SK-N-SH treated with all-trans-retinoic acid at 6 μM for 48 hours (cell line): ENCODE measurements around the gene UFL1.

ENCODE experiments used
- ATAC-seq: fragments of 200-7000 bp; cut with Tn5 transposase; 3 replicates; pipeline ENCODE4 v1.9.1; 2020; ENCODE audit warnings: mild to moderate bottlenecking, moderate library complexity
- ARNTL ChIP-seq: fragments of 450-650 bp; formaldehyde crosslinking; IDR thresholded peaks from 2 replicates; pipeline ENCODE4 v1.5.0; 2020; ENCODE audit warnings: low read depth, mild to moderate bottlenecking, moderate library complexity, borderline replicate concordance
- BACH2 ChIP-seq: fragments of 250-450 bp; sonication (Bioruptor Pico); IDR thresholded peaks from 2 replicates; pipeline ENCODE4 v1.9.0; 2021; ENCODE audit warnings: mild to moderate bottlenecking, borderline replicate concordance
- CREB5 ChIP-seq: fragments of 250-450 bp; sonication (Bioruptor Pico); IDR thresholded peaks from 2 replicates; pipeline ENCODE4 v1.5.1; 2020; ENCODE audit warnings: low read depth, mild to moderate bottlenecking, moderate library complexity
- CSRNP3 ChIP-seq: fragments of 250-450 bp; sonication (Bioruptor Pico); IDR thresholded peaks from 2 replicates; pipeline ENCODE4 v1.5.1; 2021; ENCODE audit warnings: mild to moderate bottlenecking, moderate library complexity
- ESRRG ChIP-seq: fragments of 250-450 bp; sonication (Bioruptor Pico); IDR thresholded peaks from 2 replicates; pipeline ENCODE4 v1.6.1; 2021; ENCODE audit warnings: mild to moderate bottlenecking
- GLIS3 ChIP-seq: fragments of 250-450 bp; sonication (Bioruptor Pico); IDR thresholded peaks from 2 replicates; pipeline ENCODE4 v1.5.0; 2020; ENCODE audit warnings: mild to moderate bottlenecking, moderate library complexity
- ISL1 ChIP-seq: fragments of 250-450 bp; sonication (Bioruptor Pico); IDR thresholded peaks from 2 replicates; pipeline ENCODE4 v2.1.2; 2022; ENCODE audit warnings: mild to moderate bottlenecking, moderate library complexity
- OSR1 ChIP-seq: fragments of 250-450 bp; sonication (Bioruptor Pico); IDR thresholded peaks from 2 replicates; pipeline ENCODE4 v1.8.0; 2022; ENCODE audit warnings: moderate library complexity, mild to moderate bottlenecking, inconsistent platforms
- PATZ1 ChIP-seq: fragments of 250-450 bp; sonication (Bioruptor Pico); IDR thresholded peaks from 2 replicates; pipeline ENCODE4 v1.8.0; 2020; ENCODE audit warnings: mild to moderate bottlenecking, moderate library complexity, borderline replicate concordance
- POU6F1 ChIP-seq: fragments of 250-450 bp; sonication (Bioruptor Pico); IDR thresholded peaks from 2 replicates; pipeline ENCODE4 v1.8.0; 2021; ENCODE audit warnings: low read depth, mild to moderate bottlenecking, moderate library complexity, borderline replicate concordance
- PPARA ChIP-seq: fragments of 250-450 bp; sonication (Bioruptor Pico); IDR thresholded peaks from 2 replicates; pipeline ENCODE4 v1.5.0; 2020; ENCODE audit warnings: mild to moderate bottlenecking, borderline replicate concordance
- RARB ChIP-seq: fragments of 250-450 bp; sonication (Bioruptor Pico); IDR thresholded peaks from 2 replicates; pipeline ENCODE4 v1.8.0; 2021; ENCODE audit warnings: mild to moderate bottlenecking, moderate library complexity
- SNAI2 ChIP-seq: fragments of 250-450 bp; sonication (Bioruptor Pico); IDR thresholded peaks from 2 replicates; pipeline ENCODE4 v1.5.0; 2020; ENCODE audit warnings: mild to moderate bottlenecking, moderate library complexity
- TCF4 ChIP-seq: fragments of 250-450 bp; sonication (Bioruptor Pico); IDR thresholded peaks from 2 replicates; pipeline ENCODE4 v1.8.0; 2021; ENCODE audit warnings: mild to moderate bottlenecking, moderate library complexity, borderline replicate concordance
- TOX ChIP-seq: fragments of 250-450 bp; sonication (Bioruptor Pico); IDR thresholded peaks from 2 replicates; pipeline ENCODE4 v1.8.0; 2021; ENCODE audit warnings: mild to moderate bottlenecking, moderate library complexity, borderline replicate concordance
- ZC3H10 ChIP-seq: fragments of 250-450 bp; sonication (Bioruptor Pico); IDR thresholded peaks from 2 replicates; pipeline ENCODE4 v1.5.1; 2021; ENCODE audit warnings: mild to moderate bottlenecking, moderate library complexity
- ZFP3 ChIP-seq: fragments of 250-450 bp; sonication (Bioruptor Pico); IDR thresholded peaks from 2 replicates; pipeline ENCODE4 v1.5.0; 2020; ENCODE audit warnings: mild to moderate bottlenecking, moderate library complexity
- ZNF565 ChIP-seq: fragments of 450-650 bp; formaldehyde crosslinking; conservative IDR thresholded peaks from 2 replicates; pipeline ENCODE4 v1.5.0; 2020; ENCODE audit warnings: low read depth, mild to moderate bottlenecking, moderate library complexity
- ZNF70 ChIP-seq: fragments of 450-650 bp; formaldehyde crosslinking; IDR thresholded peaks from 2 replicates; pipeline ENCODE4 v1.5.0; 2020; ENCODE audit warnings: mild to moderate bottlenecking, moderate library complexity
- ZNF8 ChIP-seq: fragments of 450-650 bp; formaldehyde crosslinking; IDR thresholded peaks from 2 replicates; pipeline ENCODE4 v1.5.0; 2020; ENCODE audit warnings: mild to moderate bottlenecking, moderate library complexity

UFL1 gene

DNA sequence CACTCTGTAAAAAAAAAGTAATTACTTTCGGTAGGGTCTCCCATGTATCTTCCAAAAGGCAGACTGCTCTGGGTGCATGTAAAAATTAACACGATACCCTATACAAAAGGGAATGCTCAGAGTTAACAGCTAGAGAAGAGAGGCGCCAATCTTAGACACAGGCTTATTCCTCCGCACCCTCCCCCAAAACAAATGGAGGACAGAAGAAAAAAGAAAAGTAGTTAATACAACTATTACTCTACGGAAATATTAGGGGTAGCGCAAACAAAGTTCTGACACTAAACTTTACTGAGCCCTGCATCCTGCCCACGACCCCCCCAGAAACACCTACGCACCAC is 331 bp upstream of the UFL1 start (continued):
- TF ChIP-seq BACH2 (CRISPR knock-in tag) (no peak), SNAI2 (CRISPR knock-in tag) (no peak), GLIS3 (CRISPR knock-in tag) (no peak), ARNTL (CRISPR knock-in tag) (no peak), ZFP3 (no peak)

GRCh38 chr6:96522465-96523009 is 931 bp downstream of the UFL1 start:
- no peak; the same call in 1 of the 2 replicates for TF ChIP-seq ZNF565
- TF ChIP-seq SNAI2 (CRISPR knock-in tag), result no peak
- no peak for TF ChIP-seq BACH2 (CRISPR knock-in tag)
- TF ChIP-seq ZNF8 (CRISPR knock-in tag), result no peak
- no peak for TF ChIP-seq ZC3H10 (CRISPR knock-in tag)
- TF ChIP-seq PPARA (CRISPR knock-in tag), result no peak
- TF ChIP-seq ISL1 (CRISPR knock-in tag), result no peak
- no peak for TF ChIP-seq TCF4 (CRISPR knock-in tag)
- no peak for TF ChIP-seq POU6F1 (CRISPR knock-in tag)
- no peak for TF ChIP-seq ZFP3
- peak; percentile 41 for ATAC-seq

- TF ChIP-seq TOX (CRISPR knock-in tag) (no peak), SNAI2 (CRISPR knock-in tag) (no peak), BACH2 (CRISPR knock-in tag) (no peak), PATZ1 (CRISPR knock-in tag) (no peak), OSR1 (no peak), CSRNP3 (CRISPR knock-in tag) (no peak), PPARA (CRISPR knock-in tag) (no peak), ARNTL (CRISPR knock-in tag) (no peak), GLIS3 (CRISPR knock-in tag) (no peak), ZC3H10 (CRISPR knock-in tag) (no peak), RARB (CRISPR knock-in tag) (no peak), ZFP3 (no peak), ZNF565 (no peak)
- no peak for ATAC-seq
Observed at GRCh38 chr6:96528193-96528592, 6.6 kb downstream of the UFL1 start.

GRCh38 chr6:96532399-96532798 is 10.8 kb downstream of the UFL1 start:
- ATAC-seq, result no peak
- TF ChIP-seq TCF4 (CRISPR knock-in tag), result no peak
- TF ChIP-seq RARB (CRISPR knock-in tag), result no peak
- no peak for TF ChIP-seq OSR1
- no peak for TF ChIP-seq ISL1 (CRISPR knock-in tag)
- no peak for TF ChIP-seq PATZ1 (CRISPR knock-in tag)
- TF ChIP-seq ESRRG, result no peak
- TF ChIP-seq ZC3H10 (CRISPR knock-in tag), result no peak
- no peak for TF ChIP-seq SNAI2 (CRISPR knock-in tag)
- no peak for TF ChIP-seq ARNTL (CRISPR knock-in tag)
- no peak for TF ChIP-seq ZNF8 (CRISPR knock-in tag)
- no peak for TF ChIP-seq TOX (CRISPR knock-in tag)

DNA sequence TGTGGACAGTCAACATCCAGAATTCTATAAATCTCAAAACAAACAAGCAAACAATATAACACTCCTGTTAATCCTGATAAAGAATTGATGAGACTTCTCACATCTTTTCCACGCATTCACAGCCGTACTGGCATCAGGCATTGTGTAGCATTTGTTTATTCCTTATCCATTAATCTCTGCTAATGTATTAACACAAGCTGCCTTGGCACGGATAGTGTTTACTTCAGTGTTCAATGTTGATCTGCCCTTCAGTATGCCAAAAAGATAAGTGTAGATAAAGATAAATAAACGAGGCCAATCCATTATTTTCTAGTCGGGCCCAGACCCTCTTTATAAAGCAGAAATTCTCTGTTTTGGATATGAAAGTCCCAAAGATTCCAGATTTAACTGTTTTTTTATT is 16.1 kb downstream of the UFL1 start:
- no peak for ATAC-seq
- TF ChIP-seq TOX (CRISPR knock-in tag), result no peak
- TF ChIP-seq OSR1, result no peak
- TF ChIP-seq ESRRG, result no peak
- TF ChIP-seq TCF4 (CRISPR knock-in tag), result no peak
- TF ChIP-seq CSRNP3 (CRISPR knock-in tag), result no peak
- no peak for TF ChIP-seq PPARA (CRISPR knock-in tag)
- TF ChIP-seq PATZ1 (CRISPR knock-in tag), result no peak
- no peak for TF ChIP-seq ZNF565
- no peak for TF ChIP-seq ZNF70 (CRISPR knock-in tag)
- TF ChIP-seq ARNTL (CRISPR knock-in tag), result no peak
- no peak for TF ChIP-seq CREB5 (CRISPR knock-in tag)
